GM19324 (cell line): Measurements from ENCODE around the gene CECR2.
"Not testable (repeated sequence)": the region's sequence is repeated elsewhere in the genome, so short reads cannot be mapped to it uniquely, and the experiment has no call there.

Source experiments
- ATAC-seq: cut with Tn5 transposase; IDR thresholded peaks from one replicate; pipeline ENCODE4 v1.9.1; 2021; ENCODE audit warnings: mild to moderate bottlenecking, moderate library complexity; ENCODE audit not compliant: unreplicated experiment, low FRiP score

CECR2 gene

DNA sequence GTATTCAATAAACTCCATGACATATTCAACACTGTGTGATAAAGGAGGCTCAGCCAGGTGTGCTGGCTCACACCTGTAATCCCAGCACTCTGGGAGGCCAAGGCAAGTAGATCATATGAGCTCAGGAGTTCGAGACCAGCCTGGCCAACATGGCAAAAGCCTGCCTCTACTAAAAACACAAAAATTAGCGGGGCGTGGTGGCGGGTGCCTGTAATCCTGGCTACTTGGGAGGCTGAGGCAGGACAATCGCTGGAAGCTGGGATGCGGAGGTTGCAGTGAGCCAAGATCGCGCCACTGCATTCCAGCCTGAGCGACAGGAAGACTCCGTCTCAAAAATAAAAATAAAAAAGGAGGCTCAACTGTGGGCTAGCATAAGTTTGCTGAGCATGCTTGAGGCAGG is 189.9 kb downstream of the CECR2 start:
- ATAC-seq: no peak

DNA sequence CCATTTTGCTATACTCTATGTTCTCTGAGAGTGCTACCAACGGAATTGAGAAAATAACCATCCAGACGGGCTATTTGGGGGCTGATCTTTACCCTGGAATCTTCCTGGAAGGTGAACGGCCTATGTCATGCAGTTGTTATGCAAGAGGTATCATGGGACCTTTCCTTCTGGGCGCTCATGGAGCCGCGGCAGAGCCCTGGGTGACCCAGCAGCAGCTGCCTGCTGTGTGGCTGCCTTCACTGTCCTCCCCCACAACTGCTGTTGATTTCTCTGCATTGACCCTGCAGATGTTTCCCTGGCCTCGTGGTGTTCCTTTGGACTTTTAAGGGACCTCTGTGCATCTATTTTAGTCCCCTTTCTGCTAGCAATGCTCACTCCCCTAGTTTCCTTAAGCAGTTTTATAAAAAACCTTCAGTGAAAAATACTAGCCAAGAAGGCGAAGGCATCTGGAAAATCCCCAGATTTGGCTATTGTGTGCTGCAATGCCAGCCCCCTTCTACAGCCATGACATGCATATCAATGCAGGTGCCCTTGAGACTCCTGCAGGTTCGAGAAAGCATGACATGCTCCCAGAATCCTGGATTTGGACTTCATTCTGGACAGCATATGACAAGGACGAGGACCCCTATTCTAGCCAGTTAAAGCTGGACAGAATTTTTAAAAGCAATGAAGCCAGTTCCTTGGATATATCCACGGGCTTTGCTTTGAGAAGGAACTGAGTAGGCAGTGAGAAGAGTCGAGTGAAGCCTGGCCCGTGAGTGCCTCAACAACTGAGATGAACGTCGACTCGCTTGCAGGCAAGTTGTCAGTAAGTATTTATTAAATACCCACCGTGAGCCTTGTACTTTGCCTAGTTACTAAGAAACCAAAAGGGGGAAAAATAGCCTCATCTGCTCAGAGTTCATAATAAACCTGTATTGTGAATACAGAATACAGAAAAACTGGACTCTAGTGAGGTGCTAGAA is 193.9 kb downstream of the CECR2 start, which contains the start of gene SLC25A18:
TSS of gene SLC25A18 (plus strand) at position 593 of the 965 bp plus-strand sequence. CDS start 16,447 bp downstream, outside the sequence.
- no peak for ATAC-seq

DNA sequence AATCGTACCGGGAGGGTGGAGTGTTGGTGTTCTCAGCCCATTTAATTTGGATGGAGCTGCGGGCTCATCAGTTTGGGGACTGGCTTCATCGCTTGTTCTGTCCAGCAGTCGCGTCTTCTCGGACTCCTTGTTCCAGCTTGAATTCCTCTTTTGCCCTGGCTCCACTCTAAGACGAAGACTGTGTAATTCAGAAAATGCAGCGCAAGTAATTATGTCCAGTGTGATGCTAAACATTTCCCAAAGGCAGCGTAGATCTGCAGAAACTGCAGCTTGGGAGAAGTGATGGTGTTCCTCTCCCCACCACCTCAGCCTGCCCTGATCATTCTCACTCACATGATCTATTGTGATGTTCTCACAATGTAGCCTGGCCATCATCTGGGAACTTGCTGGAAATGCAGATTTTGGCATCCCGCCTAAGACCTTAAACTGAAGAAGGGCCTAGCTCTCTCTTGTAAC is 194.7 kb downstream of the CECR2 start:
- no peak for ATAC-seq

GRCh38 chr22:17566016-17566687 is 196.9 kb downstream of the CECR2 start:
- not testable (repeated sequence) for ATAC-seq

GRCh38 chr22:17566776-17567175 is 197.5 kb downstream of the CECR2 start:
- no peak for ATAC-seq

DNA sequence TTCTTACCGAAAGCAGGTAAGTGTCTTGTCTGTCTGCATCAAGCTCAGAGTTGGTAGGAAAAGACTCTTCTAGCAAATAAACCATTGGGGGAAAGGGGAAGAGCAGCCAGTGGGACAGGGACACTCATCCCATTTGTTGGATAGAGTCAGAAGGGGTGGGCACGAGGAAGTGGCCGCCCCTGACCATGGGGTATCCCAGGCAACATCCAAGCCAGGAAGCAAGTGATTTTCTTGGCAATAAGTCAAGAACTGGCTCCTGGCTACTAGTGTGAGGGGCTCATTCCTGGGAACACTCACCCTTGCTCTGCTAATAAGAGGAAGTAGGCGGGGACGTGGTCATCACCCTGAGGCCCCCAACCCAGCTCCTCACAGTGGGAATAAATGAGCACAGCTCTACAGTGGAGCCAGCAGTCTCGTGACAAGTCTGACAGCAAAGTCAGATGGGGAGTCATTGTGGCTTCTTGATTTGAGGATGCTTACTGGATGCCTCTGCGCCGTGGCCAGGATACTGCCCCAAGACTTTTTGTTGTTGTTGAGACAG is 200.8 kb downstream of the CECR2 start:
- no peak for ATAC-seq

DNA sequence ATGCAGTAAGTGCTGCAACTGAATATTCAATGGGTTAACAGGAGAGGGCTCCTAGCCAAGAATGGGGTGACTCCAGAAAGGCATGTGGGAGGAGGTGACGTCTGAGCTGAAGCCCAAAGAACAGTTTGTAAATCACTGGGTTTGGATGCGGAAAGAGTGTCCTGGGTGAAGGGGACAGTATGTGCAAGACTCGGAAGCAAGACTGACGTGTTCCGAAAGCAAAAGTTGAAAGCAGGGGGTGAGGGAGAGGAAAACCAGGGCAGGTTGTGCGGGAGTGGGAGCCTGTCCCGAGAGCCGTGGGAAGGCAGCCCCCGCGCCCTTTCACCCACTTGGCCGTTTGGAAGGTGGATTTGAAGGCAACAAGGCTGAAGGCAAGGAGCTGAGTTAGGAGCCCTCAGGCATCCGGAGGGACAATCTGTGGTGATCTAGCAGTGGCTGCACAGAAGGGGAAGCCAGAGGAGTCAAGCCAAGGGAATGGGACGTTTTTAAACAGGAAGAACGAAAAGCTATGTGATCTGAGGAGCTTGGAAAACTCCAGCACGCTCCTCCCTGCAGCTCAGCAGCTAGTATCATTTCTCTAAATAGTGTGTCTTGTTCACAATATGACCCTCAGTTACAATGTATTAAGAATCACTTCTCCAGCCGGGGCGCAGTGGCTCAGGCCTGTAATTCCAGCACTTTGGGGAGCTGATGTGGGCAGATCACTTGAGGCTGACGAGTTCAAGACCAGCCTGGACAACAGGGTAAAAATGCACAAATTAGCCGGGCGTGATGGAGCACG is 201.8 kb downstream of the CECR2 start:
- ATAC-seq: no peak

- ATAC-seq: no peak
These were observed 205.9 kb downstream of the CECR2 start for GRCh38 chr22:17575151-17575550.

GRCh38 chr22:17575681-17576080 is 206.4 kb downstream of the CECR2 start:
- ATAC-seq: no peak

- ATAC-seq: no peak
These were observed 207.2 kb downstream of the CECR2 start for GRCh38 chr22:17576470-17576869.

- ATAC-seq: no peak
These were observed 209.0 kb downstream of the CECR2 start for GRCh38 chr22:17578136-17578754.

DNA sequence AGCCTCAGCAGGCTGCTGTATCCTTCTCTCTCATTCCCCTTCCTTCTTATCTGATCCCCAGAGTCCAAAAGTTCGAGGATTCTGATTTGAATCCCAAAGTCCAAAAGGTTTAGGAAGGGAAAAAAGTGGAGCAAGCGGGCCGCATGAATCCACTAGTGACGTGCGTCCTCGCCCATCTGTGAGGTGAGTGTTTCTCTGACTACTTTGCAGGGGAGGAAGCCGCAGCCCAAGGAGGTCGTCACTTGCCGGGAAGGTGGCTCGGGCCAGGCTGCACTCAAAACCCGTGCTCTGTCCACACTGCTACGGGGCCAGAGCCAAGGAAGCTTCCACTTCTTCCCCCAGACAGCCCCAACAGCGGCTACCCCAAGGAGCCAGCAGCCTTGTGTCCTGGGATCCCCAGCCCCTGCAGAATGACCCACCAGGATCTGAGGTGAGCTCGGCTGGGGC is 210.3 kb downstream of the CECR2 start:
- no peak for ATAC-seq

DNA sequence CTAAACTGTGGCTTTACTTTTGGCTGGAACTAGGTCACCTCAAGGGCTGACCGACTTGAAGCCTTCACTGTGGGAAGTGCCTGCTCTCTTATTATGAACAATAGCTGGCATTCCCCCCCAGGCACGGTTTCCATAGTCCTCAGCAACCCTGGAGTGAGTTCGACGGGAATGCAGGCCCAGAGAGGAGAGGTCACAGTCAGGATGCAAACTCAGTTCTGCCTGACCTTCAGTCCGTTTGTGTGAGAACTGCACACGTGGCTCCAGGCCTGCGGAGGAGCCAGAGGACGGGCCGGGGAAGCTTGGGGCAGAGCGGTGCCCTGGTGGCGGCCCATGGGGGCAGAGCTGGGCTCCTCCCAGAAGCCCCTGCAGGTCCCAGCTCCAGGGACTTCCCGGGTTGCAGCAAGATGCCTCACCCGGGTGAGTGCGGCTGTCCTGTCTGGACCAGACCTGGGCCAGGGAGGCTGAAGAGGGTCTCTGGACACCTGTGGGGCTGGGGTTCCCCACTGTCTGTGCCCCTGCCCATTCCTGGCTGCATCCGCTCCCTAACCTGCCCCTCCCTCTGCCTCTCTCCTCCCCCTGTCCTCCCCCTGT is 211.3 kb downstream of the CECR2 start:
- no peak for ATAC-seq

GRCh38 chr22:17581056-17581455 is 211.8 kb downstream of the CECR2 start:
- ATAC-seq: no peak

GRCh38 chr22:17581631-17582030 is 212.4 kb downstream of the CECR2 start:
- ATAC-seq: no peak

DNA sequence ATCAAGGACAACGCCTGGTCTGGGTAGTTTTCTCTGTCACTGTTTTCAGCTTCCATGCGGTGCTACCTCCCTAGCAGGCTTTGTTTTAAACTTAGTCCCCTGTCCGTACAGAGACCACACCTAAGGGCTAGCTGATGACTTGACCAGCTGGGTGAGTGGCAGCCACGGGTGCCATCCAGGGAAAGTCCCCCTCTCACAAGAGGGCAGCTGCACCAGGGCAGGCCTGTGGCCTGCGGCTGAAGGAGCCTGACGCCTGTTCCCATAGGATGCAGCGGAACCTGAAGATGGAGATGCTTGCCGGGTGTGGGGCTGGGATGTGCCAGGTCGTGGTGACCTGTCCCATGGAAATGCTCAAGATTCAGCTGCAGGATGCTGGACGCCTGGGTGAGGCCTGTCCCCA is 213.9 kb downstream of the CECR2 start:
- ATAC-seq: no peak

DNA sequence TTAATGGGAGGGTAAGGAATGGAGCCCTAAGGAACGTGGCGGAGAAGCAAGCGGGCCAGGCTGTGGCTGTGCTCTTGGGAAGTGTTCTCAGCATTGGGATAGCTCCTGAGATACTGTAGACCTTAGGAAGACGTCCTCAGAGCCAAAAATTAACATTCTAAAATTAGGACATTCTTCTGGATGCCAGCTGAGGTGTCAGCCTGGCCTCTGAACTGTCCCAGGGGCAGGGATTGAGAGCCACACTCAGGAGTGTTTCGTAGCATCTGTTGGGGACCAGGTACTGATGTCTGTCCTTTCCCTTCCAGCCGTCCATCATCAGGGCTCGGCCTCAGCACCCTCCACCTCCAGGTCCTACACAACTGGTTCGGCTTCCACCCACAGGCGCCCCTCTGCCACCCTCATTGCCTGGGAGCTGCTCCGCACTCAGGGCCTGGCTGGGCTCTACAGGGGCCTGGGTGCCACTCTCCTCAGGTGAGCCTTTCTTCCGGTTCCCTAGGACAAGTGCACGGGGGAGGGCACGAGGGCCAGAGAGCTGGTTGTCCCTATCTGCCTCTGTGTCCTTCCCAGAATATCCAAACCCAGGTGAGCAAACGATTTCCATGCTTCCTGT is 217.7 kb downstream of the CECR2 start:
- no peak for ATAC-seq

DNA sequence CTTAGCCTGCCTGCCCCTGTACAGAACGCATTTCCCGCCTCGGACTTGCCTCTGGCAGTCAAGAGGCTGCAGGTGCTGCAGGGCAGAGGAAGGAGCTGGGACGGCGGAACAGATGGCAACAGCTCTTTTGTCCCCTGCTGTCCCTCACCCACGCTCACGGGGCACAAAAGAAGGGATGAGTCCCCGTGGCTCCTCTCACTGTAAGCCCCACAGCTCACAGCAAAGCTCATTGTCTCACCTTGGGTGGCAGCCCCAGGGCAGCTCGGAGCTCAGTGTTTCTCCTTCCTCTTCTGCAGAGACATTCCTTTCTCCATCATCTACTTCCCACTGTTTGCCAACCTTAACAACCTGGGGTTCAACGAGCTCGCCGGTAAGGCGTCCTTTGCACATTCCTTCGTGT is 218.4 kb downstream of the CECR2 start:
- no peak for ATAC-seq

DNA sequence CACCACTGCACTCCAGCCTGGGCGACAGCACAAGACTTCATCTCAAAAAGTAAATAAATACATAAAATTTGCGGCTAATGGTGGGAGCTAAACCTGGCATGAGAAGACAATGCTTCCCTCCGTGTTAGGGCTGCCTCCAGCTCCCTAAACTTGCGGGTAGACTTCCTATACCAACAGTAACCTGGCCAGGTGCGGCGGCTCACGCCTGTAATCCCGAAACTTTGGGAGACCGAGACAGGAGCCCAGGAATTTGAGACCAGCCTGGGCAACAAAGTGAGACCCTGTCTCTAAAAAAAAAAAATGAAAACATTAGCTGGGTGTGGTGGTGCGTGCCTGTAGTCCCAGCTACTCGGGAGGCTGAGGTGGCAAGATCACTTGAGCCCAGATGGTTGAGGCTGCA is 219.3 kb downstream of the CECR2 start:
- ATAC-seq: no peak
